ENCODE results near the gene ACSL3. TPM values are rescaled to one million over a fixed set of nuclear protein-coding genes. Genes with fewer than 3 reads are reported as not detected.

Gene ACSL3
- 87.0 TPM for total RNA-seq (ENCODE audit: unreplicated experiment)
- long read RNA-seq, full-length matches to known transcripts = 11 of 20 reads
- long read RNA-seq, partial matches to known transcripts = 4 of 20 reads
- long read RNA-seq, other reads (novel, unspliced or antisense) = 5 of 20 reads

DNA sequence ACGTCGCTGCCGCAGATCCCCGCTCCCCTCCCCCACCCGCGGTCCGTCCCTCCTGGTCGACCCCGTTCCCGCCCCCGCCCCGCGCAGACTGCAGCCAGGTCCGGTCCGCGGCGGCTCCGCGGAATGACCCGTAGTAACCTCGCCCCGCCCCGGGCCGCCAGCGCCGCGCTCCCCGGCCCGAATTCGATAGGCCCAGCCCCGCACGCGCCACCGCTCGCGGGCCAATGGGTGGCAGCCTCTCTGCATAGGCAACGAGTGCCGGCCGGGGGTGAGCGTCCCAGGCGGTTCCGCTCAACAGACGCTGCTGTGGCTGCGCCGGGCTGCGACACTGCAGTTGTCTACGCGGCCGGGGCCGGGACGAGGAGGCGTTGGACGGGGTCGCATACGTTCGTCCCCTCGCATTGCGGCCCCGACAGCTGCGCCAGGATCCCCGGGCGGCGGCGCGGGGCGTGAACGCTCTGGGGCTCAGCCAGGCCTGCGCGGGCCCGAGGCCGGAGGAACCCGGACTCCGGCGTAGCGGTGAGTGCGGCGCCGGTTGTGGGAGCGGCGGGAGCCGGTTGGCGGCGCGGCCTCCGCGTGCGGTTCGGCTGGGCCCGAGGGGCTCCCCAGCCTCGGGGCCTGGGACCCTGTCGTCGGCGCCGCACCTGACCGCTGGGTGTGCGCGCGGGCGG lies at the start of gene ACSL3:
TSS of gene ACSL3 (plus strand) at position 297 of the 671 bp plus-strand sequence. CDS start 47,737 bp downstream, outside the sequence.
- peak; percentile 99 for DNase-seq
- Mint-ChIP-seq H3K9me3 (ENCODE audit: unreplicated experiment) (peaks cover 9% of the 10 kb centered on the region), H3K27ac (ENCODE audit: unreplicated experiment) (peak within 1 kb of the TSS; percentile 54), H3K36me3 (ENCODE audit: unreplicated experiment) (no peaks in the 10 kb centered on the region), H3K4me1 (ENCODE audit: low read depth, unreplicated experiment) (peaks cover 8% of the 10 kb centered on the region), H3K4me3 (ENCODE audit: unreplicated experiment) (peak within 1 kb of the TSS; percentile 77), H3K27me3 (ENCODE audit: unreplicated experiment) (peaks cover 4% of the 10 kb centered on the region)
- TF ChIP-seq, protein P1, sequence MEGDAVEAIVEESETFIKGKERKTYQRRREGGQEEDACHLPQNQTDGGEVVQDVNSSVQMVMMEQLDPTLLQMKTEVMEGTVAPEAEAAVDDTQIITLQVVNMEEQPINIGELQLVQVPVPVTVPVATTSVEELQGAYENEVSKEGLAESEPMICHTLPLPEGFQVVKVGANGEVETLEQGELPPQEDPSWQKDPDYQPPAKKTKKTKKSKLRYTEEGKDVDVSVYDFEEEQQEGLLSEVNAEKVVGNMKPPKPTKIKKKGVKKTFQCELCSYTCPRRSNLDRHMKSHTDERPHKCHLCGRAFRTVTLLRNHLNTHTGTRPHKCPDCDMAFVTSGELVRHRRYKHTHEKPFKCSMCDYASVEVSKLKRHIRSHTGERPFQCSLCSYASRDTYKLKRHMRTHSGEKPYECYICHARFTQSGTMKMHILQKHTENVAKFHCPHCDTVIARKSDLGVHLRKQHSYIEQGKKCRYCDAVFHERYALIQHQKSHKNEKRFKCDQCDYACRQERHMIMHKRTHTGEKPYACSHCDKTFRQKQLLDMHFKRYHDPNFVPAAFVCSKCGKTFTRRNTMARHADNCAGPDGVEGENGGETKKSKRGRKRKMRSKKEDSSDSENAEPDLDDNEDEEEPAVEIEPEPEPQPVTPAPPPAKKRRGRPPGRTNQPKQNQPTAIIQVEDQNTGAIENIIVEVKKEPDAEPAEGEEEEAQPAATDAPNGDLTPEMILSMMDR (IDR thresholded peaks at IDR 0.05; ENCODE audit: partially characterized antibody, unreplicated experiment) = peak; percentile 8

DNA sequence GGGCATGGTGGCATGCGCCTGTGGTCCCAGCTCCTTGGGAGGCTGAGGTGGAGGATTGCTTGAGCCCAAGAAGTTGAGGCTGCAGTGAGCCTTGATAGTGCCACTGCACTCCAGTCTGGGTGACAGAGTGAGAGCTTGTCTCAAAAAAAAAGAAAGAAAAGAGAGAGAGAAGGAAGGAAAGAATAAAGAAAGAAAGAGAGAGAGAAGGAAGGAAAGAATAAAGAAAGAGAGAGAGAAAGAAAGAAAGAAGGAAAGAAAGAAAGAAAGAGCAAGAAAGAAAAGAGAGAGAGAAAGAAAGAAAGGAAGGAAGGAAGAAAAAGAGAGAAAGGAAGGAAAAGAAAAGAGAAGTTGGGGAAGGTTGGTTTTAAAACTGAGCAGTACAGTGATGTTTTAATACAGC lies 49.0 kb upstream of the ACSL3 start:
- H3K36me3 Mint-ChIP-seq (ENCODE audit: unreplicated experiment) = no peaks in the 10 kb centered on the region
- peaks cover 1% of the 10 kb centered on the region for H3K27me3 Mint-ChIP-seq (ENCODE audit: unreplicated experiment)
- no peak overlapping the region for H3K4me3 Mint-ChIP-seq (ENCODE audit: unreplicated experiment)
- peaks cover 1% of the 10 kb centered on the region for H3K9me3 Mint-ChIP-seq (ENCODE audit: unreplicated experiment)
- no peaks in the 10 kb centered on the region for H3K4me1 Mint-ChIP-seq (ENCODE audit: low read depth, unreplicated experiment)
- no peak overlapping the region for H3K27ac Mint-ChIP-seq (ENCODE audit: unreplicated experiment)
- no peak for DNase-seq
- TF ChIP-seq, protein P1 (IDR thresholded peaks at IDR 0.05; ENCODE audit: partially characterized antibody, unreplicated experiment) = no peak

DNA sequence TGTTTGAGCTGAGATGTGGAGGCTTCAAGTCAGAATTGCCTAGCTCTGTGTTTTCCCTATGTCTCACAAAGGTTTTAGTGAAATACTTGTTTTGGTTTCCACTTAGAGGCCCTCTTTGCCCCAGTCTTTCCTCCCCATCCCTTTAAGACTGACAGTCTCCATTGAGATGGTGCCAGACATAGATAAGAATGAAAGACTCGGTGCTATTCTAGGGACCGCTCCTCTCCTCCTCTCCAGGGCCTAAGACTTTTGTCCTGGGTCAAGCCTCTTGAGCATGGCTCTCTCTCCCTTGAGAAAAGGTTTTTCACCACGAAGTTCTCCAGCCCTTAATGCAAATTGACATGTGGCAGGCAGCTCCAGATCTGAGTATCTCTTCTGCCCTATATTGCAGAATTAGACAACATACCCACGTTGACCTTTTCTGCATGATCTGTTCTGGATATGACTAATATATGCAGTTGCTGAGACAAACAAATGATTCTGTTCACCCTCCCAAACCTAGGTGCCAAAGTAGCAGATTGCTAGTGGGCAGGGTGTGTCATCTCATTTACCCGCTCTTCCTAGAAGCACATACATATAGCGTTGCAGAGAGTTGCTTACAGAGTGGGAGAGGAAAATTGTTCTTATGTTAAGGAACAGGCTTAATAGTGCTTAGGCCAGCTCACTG lies 47.5 kb upstream of the ACSL3 start:
- H3K4me3 Mint-ChIP-seq (ENCODE audit: unreplicated experiment) = no peak overlapping the region
- H3K4me1 Mint-ChIP-seq (ENCODE audit: low read depth, unreplicated experiment) = no peaks in the 10 kb centered on the region
- peaks cover 6% of the 10 kb centered on the region for H3K36me3 Mint-ChIP-seq (ENCODE audit: unreplicated experiment)
- TF ChIP-seq, protein P1 (IDR thresholded peaks at IDR 0.05; ENCODE audit: partially characterized antibody, unreplicated experiment) = no peak
- no peak for DNase-seq
- H3K9me3 Mint-ChIP-seq (ENCODE audit: unreplicated experiment) = peaks cover 3% of the 10 kb centered on the region
- H3K27ac Mint-ChIP-seq (ENCODE audit: unreplicated experiment) = no peak overlapping the region
- no peaks in the 10 kb centered on the region for H3K27me3 Mint-ChIP-seq (ENCODE audit: unreplicated experiment)

DNA sequence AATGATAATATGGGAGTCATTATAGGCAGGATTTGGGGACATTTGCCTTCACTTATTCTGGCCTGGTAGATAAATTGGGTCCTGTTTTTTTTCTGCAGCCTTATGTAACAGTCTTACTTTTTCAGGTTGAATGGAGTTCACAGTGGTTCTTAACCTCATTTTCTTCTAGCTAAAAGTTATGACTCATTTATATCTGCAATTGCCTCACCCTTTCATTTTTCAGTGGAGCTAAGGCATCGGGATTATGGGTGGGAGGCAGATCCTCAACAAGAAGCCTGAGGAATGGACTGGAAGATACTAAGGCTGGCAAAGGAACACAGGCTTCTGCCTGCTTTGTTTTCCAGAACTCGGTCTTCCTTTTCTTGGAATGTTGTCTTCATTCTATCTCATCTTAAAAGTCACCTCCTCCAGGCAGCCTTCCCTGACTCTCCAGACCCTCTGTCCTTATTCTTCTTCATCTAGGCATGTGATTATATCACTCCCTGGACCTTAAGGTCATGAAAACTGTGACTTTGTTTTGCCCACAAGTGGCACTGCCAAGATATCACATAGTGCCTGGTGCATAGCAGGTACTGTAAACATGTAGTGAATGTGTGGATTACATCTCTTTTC lies 41.0 kb upstream of the ACSL3 start:
- TF ChIP-seq, protein P1 (IDR thresholded peaks at IDR 0.05; ENCODE audit: partially characterized antibody, unreplicated experiment) = no peak
- no peaks in the 10 kb centered on the region for H3K4me1 Mint-ChIP-seq (ENCODE audit: low read depth, unreplicated experiment)
- peaks cover 3% of the 10 kb centered on the region for H3K9me3 Mint-ChIP-seq (ENCODE audit: unreplicated experiment)
- H3K4me3 Mint-ChIP-seq (ENCODE audit: unreplicated experiment) = no peak overlapping the region
- no peak for DNase-seq
- H3K36me3 Mint-ChIP-seq (ENCODE audit: unreplicated experiment) = peaks cover 6% of the 10 kb centered on the region
- H3K27me3 Mint-ChIP-seq (ENCODE audit: unreplicated experiment) = no peaks in the 10 kb centered on the region
- H3K27ac Mint-ChIP-seq (ENCODE audit: unreplicated experiment) = no peak overlapping the region

All from glutamatergic neuron (in vitro differentiated cells).